DOHH2 (cell line): ENCODE measurements around the gene NUP42.

Source experiments
- H3F3A ChIP-seq: fragments of 200-600 bp; sonication (generic), shearing (Covaris generic); 2 replicates; pipeline ENCODE4 v1.6.0; 2016; ENCODE audit warnings: antibody characterized with exemption, mild to moderate bottlenecking; ENCODE audit not compliant: control insufficient read depth, insufficient read depth
- H3K27ac ChIP-seq: fragments of 200-600 bp; sonication (generic); 2 replicates; pipeline ENCODE4 v1.5.1; 2014; ENCODE audit warnings: low read depth, mild to moderate bottlenecking, low read length, moderate library complexity
- H3K27me3 ChIP-seq: fragments of 200-600 bp; sonication (generic); 2 replicates; pipeline ENCODE4 v1.6.1; 2014; ENCODE audit warnings: mild to moderate bottlenecking, low read length, mixed read lengths; ENCODE audit not compliant: control insufficient read depth
- H3K36me3 ChIP-seq: fragments of 200-600 bp; sonication (generic); 2 replicates; pipeline ENCODE4 v1.6.1; 2014; ENCODE audit warnings: mild to moderate bottlenecking, low read length, moderate library complexity, mixed read lengths; ENCODE audit not compliant: control insufficient read depth
- H3K4me1 ChIP-seq: fragments of 200-600 bp; sonication (generic); 2 replicates; pipeline ENCODE4 v1.6.1; 2014; ENCODE audit warnings: mild to moderate bottlenecking, low read length, mixed read lengths; ENCODE audit not compliant: control insufficient read depth
- H3K4me2 ChIP-seq: fragments of 200-600 bp; sonication (generic); 2 replicates; pipeline ENCODE4 v1.6.0; 2014; ENCODE audit warnings: mild to moderate bottlenecking, low read length, moderate library complexity
- H3K4me3 ChIP-seq: fragments of 200-600 bp; sonication (generic); 2 replicates; pipeline ENCODE4 v1.5.1; 2014; ENCODE audit warnings: mild to moderate bottlenecking, low read length, mixed read lengths
- H3K79me2 ChIP-seq: fragments of 200-600 bp; sonication (generic); 2 replicates; pipeline ENCODE4 v1.6.1; 2014; ENCODE audit warnings: mild to moderate bottlenecking, low read length, mixed read lengths; ENCODE audit not compliant: control insufficient read depth
- H3K9me2 ChIP-seq: fragments of 200-600 bp; sonication (generic); replicated peaks from 2 replicates; pipeline ENCODE4 v1.6.1; 2014; ENCODE audit warnings: mild to moderate bottlenecking, low read length, mixed read lengths; ENCODE audit not compliant: control insufficient read depth
- H3K9me3 ChIP-seq: fragments of 200-600 bp; sonication (generic); 2 replicates; pipeline ENCODE4 v1.6.1; 2014; ENCODE audit warnings: antibody characterized with exemption, low read length, mixed read lengths; ENCODE audit not compliant: control insufficient read depth, insufficient read depth
- H4K20me1 ChIP-seq: fragments of 200-600 bp; sonication (generic); 2 replicates; pipeline ENCODE4 v1.6.0; 2014; ENCODE audit warnings: low read depth, mild to moderate bottlenecking, antibody characterized with exemption, low read length, moderate library complexity; ENCODE audit not compliant: control insufficient read depth, insufficient read depth
- EZH2phosphoT487 ChIP-seq: fragments of 200-600 bp; sonication (generic); IDR thresholded peaks from 2 replicates; pipeline ENCODE4 v1.6.1; 2017; ENCODE audit warnings: borderline replicate concordance, mild to moderate bottlenecking, antibody characterized with exemption, low read length, moderate library complexity, mixed read lengths
- TF ChIP-seq, protein P1 (sequence below): fragments of 200-600 bp; sonication (generic); IDR thresholded peaks from one replicate; pipeline ENCODE4 v1.5.1; 2014; ENCODE audit warnings: antibody characterized with exemption, mild to moderate bottlenecking, low read depth, low read length; ENCODE audit not compliant: poor library complexity, severe bottlenecking

Gene NUP42

GRCh38 chr7:23208316-23208715 lies 26.5 kb downstream of the NUP42 start:
- TF ChIP-seq EZH2phosphoT487 = no peak
- TF ChIP-seq, protein P1, sequence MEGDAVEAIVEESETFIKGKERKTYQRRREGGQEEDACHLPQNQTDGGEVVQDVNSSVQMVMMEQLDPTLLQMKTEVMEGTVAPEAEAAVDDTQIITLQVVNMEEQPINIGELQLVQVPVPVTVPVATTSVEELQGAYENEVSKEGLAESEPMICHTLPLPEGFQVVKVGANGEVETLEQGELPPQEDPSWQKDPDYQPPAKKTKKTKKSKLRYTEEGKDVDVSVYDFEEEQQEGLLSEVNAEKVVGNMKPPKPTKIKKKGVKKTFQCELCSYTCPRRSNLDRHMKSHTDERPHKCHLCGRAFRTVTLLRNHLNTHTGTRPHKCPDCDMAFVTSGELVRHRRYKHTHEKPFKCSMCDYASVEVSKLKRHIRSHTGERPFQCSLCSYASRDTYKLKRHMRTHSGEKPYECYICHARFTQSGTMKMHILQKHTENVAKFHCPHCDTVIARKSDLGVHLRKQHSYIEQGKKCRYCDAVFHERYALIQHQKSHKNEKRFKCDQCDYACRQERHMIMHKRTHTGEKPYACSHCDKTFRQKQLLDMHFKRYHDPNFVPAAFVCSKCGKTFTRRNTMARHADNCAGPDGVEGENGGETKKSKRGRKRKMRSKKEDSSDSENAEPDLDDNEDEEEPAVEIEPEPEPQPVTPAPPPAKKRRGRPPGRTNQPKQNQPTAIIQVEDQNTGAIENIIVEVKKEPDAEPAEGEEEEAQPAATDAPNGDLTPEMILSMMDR = no peak
- H3K79me2 ChIP-seq = no peaks in the 10 kb centered on the region
- peaks cover 9% of the 10 kb centered on the region; the same call in 1 of the 2 replicates for H3K36me3 ChIP-seq
- no peaks in the 10 kb centered on the region for H3K9me2 ChIP-seq
- 0 out of 2 replicates have a peak, but pooled peaks cover 2% of the 10 kb centered on the region for H3F3A ChIP-seq
- H3K27me3 ChIP-seq = no peaks in the 10 kb centered on the region
- H3K9me3 ChIP-seq = no peaks in the 10 kb centered on the region
- peaks cover 7% of the 10 kb centered on the region; the same call in 1 of the 2 replicates for H3K4me1 ChIP-seq
- no peak overlapping the region for H3K4me3 ChIP-seq
- H4K20me1 ChIP-seq = no peaks in the 10 kb centered on the region
- no peak overlapping the region for H3K4me2 ChIP-seq
- no peak overlapping the region for H3K27ac ChIP-seq

DNA sequence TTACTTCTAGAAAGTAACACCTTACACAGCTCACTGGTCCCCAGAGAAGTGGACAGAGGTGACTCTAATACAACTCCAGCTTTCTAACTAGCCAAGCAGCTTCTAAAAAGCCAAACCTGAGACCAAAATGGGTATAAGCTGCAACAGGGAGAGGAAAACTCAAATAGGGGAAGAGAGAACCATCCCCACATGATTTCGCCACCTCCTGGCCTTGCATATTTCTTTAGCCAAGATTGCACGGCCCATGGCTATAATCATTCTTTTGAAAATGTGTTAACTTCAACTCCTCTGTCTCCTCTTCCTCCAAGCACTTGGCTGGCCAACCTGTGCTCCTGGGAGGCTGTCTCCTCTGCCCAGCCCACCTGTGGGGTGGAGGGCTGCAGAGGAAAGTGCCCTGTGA lies 28.7 kb downstream of the NUP42 start:
- H3K27me3 ChIP-seq = no peaks in the 10 kb centered on the region

GRCh38 chr7:23211589-23211988 lies 29.7 kb downstream of the NUP42 start:
- H3K27me3 ChIP-seq = peaks cover 3% of the 10 kb centered on the region; the same call in 1 of the 2 replicates
- no peak overlapping the region for H3K4me2 ChIP-seq
- H3K9me2 ChIP-seq = no peaks in the 10 kb centered on the region
- no peaks in the 10 kb centered on the region for H3K36me3 ChIP-seq
- H3K27ac ChIP-seq = no peak overlapping the region
- no peaks in the 10 kb centered on the region for H3K79me2 ChIP-seq
- peaks cover 7% of the 10 kb centered on the region; the same call in 1 of the 2 replicates for H3K4me1 ChIP-seq
- no peak for TF ChIP-seq EZH2phosphoT487
- TF ChIP-seq, protein P1 = no peak
- no peaks in the 10 kb centered on the region for H3F3A ChIP-seq
- H3K9me3 ChIP-seq = no peaks in the 10 kb centered on the region
- no peaks in the 10 kb centered on the region for H4K20me1 ChIP-seq
- no peak overlapping the region for H3K4me3 ChIP-seq

More for the DNA sequence above, 28.7 kb downstream of the NUP42 start:
- Histone ChIP-seq H3K4me2 (no peak overlapping the region), H4K20me1 (no peaks in the 10 kb centered on the region), H3K4me3 (no peak overlapping the region), H3K9me2 (no peaks in the 10 kb centered on the region), H3K4me1 (peaks cover 7% of the 10 kb centered on the region; the same call in 1 of the 2 replicates), H3K36me3 (no peaks in the 10 kb centered on the region), H3K9me3 (no peaks in the 10 kb centered on the region), H3F3A (no peaks in the 10 kb centered on the region), H3K27ac (no peak overlapping the region), H3K79me2 (no peaks in the 10 kb centered on the region)
- no peak for TF ChIP-seq EZH2phosphoT487
- TF ChIP-seq, protein P1 = no peak
